ENCODE measurements around the gene UQCC3.
"Not testable (repeated sequence)": the region's sequence is repeated elsewhere in the genome, so short reads cannot be mapped to it uniquely, and the experiment has no call there.

Gene UQCC3

GRCh38 chr11:62687508-62688396 is 16.3 kb downstream of the UQCC3 start:
- no peaks in the 10 kb centered on the region for H3K79me2 ChIP-seq (ENCODE audit: insufficient read depth, low read length)
- H3K9me2 ChIP-seq (replicated peaks; ENCODE audit: low read depth, low read length) = no peaks in the 10 kb centered on the region
- no peak overlapping the region for H2AFZ ChIP-seq (ENCODE audit: low read length)
- no peak overlapping the region for H3K9ac ChIP-seq (ENCODE audit: low read depth, low read length, poor library complexity, severe bottlenecking)
- no peaks in the 10 kb centered on the region for H3K9me3 ChIP-seq (ENCODE audit: insufficient read depth, low read depth, low read length)
- H4K20me1 ChIP-seq (ENCODE audit: insufficient read depth, low read length, poor library complexity, severe bottlenecking) = no peaks in the 10 kb centered on the region
- H3K4me1 ChIP-seq (ENCODE audit: insufficient read depth, low read length, poor library complexity, severe bottlenecking) = no peaks in the 10 kb centered on the region
- H3K27me3 ChIP-seq (ENCODE audit: insufficient read depth, low read length, poor library complexity, severe bottlenecking) = no peaks in the 10 kb centered on the region
- H3K4me2 ChIP-seq (ENCODE audit: low read depth, low read length, poor library complexity, severe bottlenecking) = no peak overlapping the region
- no peak overlapping the region for H3K4me3 ChIP-seq (ENCODE audit: low read length, poor library complexity, severe bottlenecking)
- H3K36me3 ChIP-seq (ENCODE audit: insufficient read depth, low read length) = peaks cover 28% of the 10 kb centered on the region; the same call in 1 of the 2 replicates
- no peak for TF ChIP-seq CTCF (conservative IDR thresholded peaks at IDR 0.05; ENCODE audit: low read length)
- TF ChIP-seq EZH2phosphoT487 (IDR thresholded peaks at IDR 0.05; ENCODE audit: borderline replicate concordance) = no peak
- H3F3A ChIP-seq (ENCODE audit: low read depth) = no peaks in the 10 kb centered on the region

GRCh38 chr11:62688491-62688890 is 17.0 kb downstream of the UQCC3 start:
- no peak overlapping the region for H3K4me3 ChIP-seq (ENCODE audit: low read length, poor library complexity, severe bottlenecking)
- H3K79me2 ChIP-seq (ENCODE audit: insufficient read depth, low read length) = no peaks in the 10 kb centered on the region
- no peaks in the 10 kb centered on the region for H3K4me1 ChIP-seq (ENCODE audit: insufficient read depth, low read length, poor library complexity, severe bottlenecking)
- H3F3A ChIP-seq (ENCODE audit: low read depth) = no peaks in the 10 kb centered on the region
- H4K20me1 ChIP-seq (ENCODE audit: insufficient read depth, low read length, poor library complexity, severe bottlenecking) = no peaks in the 10 kb centered on the region
- TF ChIP-seq CTCF (conservative IDR thresholded peaks at IDR 0.05; ENCODE audit: low read length) (no peak), EZH2phosphoT487 (IDR thresholded peaks at IDR 0.05; ENCODE audit: borderline replicate concordance) (no peak)
- no peaks in the 10 kb centered on the region for H3K9me3 ChIP-seq (ENCODE audit: insufficient read depth, low read depth, low read length)
- no peak overlapping the region for H3K9ac ChIP-seq (ENCODE audit: low read depth, low read length, poor library complexity, severe bottlenecking)
- peaks cover 36% of the 10 kb centered on the region; the same call in 1 of the 2 replicates for H3K36me3 ChIP-seq (ENCODE audit: insufficient read depth, low read length)
- no peaks in the 10 kb centered on the region for H3K9me2 ChIP-seq (replicated peaks; ENCODE audit: low read depth, low read length)
- no peaks in the 10 kb centered on the region for H3K27me3 ChIP-seq (ENCODE audit: insufficient read depth, low read length, poor library complexity, severe bottlenecking)
- H3K4me2 ChIP-seq (ENCODE audit: low read depth, low read length, poor library complexity, severe bottlenecking) = no peak overlapping the region
- H2AFZ ChIP-seq (ENCODE audit: low read length) = no peak overlapping the region

- Histone ChIP-seq H3K9me3 (ENCODE audit: insufficient read depth, low read depth, low read length) (no peaks in the 10 kb centered on the region), H2AFZ (ENCODE audit: low read length) (no peak within 1 kb of the TSS), H3F3A (ENCODE audit: low read depth) (no peaks in the 10 kb centered on the region), H3K9ac (ENCODE audit: low read depth, low read length, poor library complexity, severe bottlenecking) (no peak within 1 kb of the TSS), H3K9me2 (replicated peaks; ENCODE audit: low read depth, low read length) (no peaks in the 10 kb centered on the region), H3K4me1 (ENCODE audit: insufficient read depth, low read length, poor library complexity, severe bottlenecking) (no peaks in the 10 kb centered on the region), H3K27me3 (ENCODE audit: insufficient read depth, low read length, poor library complexity, severe bottlenecking) (no peaks in the 10 kb centered on the region), H3K4me3 (ENCODE audit: low read length, poor library complexity, severe bottlenecking) (no peak within 1 kb of the TSS), H3K36me3 (ENCODE audit: insufficient read depth, low read length) (peaks cover 44% of the 10 kb centered on the region; the same call in 1 of the 2 replicates), H4K20me1 (ENCODE audit: insufficient read depth, low read length, poor library complexity, severe bottlenecking) (no peaks in the 10 kb centered on the region), H3K79me2 (ENCODE audit: insufficient read depth, low read length) (no peaks in the 10 kb centered on the region), H3K4me2 (ENCODE audit: low read depth, low read length, poor library complexity, severe bottlenecking) (no peak within 1 kb of the TSS)
- TF ChIP-seq EZH2phosphoT487 (IDR thresholded peaks at IDR 0.05; ENCODE audit: borderline replicate concordance) = no peak
- TF ChIP-seq CTCF (conservative IDR thresholded peaks at IDR 0.05; ENCODE audit: low read length) = no peak
Observed at GRCh38 chr11:62689421-62690183, 18.1 kb downstream of the UQCC3 start, which contains the start of gene LRRN4CL. LRRN4CL (minus strand) TSS chr11:62689530; CDS start chr11:62688508, 1,022 bp downstream.

GRCh38 chr11:62693624-62694023 is 22.2 kb downstream of the UQCC3 start:
- H3K9me3 ChIP-seq (ENCODE audit: insufficient read depth, low read depth, low read length); H3K4me1 ChIP-seq (ENCODE audit: insufficient read depth, low read length, poor library complexity, severe bottlenecking); H3K9ac ChIP-seq (ENCODE audit: low read depth, low read length, poor library complexity, severe bottlenecking); H2AFZ ChIP-seq (ENCODE audit: low read length); H3K27me3 ChIP-seq (ENCODE audit: insufficient read depth, low read length, poor library complexity, severe bottlenecking); H3K4me3 ChIP-seq (ENCODE audit: low read length, poor library complexity, severe bottlenecking); H3K79me2 ChIP-seq (ENCODE audit: insufficient read depth, low read length); H4K20me1 ChIP-seq (ENCODE audit: insufficient read depth, low read length, poor library complexity, severe bottlenecking); H3K4me2 ChIP-seq (ENCODE audit: low read depth, low read length, poor library complexity, severe bottlenecking); H3F3A ChIP-seq (ENCODE audit: low read depth); H3K9me2 ChIP-seq (replicated peaks; ENCODE audit: low read depth, low read length): not testable (repeated sequence)
- H3K36me3 ChIP-seq (ENCODE audit: insufficient read depth, low read length) = peaks cover 44% of the 10 kb centered on the region; the same call in 1 of the 2 replicates

All from Loucy (cell line).